ENCODE results near the gene ADAD2. TPM values are rescaled to one million over a fixed set of nuclear protein-coding genes. Genes with fewer than 3 reads are reported as not detected.

ADAD2 gene
- total RNA-seq, 1 donor from 2014 or later, result not detected

DNA sequence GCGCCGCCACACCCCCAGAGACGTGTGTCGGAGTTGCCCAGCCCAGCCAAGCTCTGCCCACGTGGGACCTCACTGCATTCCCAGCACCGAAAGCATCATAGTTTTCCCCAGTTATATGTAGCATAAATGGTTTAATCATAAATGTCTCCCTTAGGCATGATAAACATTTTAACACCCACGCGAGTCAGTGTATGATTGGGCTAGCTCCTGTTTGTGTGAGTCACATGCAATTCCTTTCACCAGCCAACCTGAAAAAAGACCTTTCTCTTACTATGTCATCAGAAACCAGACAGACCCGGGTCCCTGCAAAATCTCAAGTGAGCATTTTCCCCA, 13.2 kb upstream of the ADAD2 start:
- Mint-ChIP-seq H3K4me1 (peaks cover 17% of the 10 kb centered on the region), H3K27ac (ENCODE audit: unreplicated experiment) (no peak overlapping the region), H3K27me3 (ENCODE audit: low read depth) (peaks cover 2% of the 10 kb centered on the region), H3K36me3 (ENCODE audit: low read depth) (peaks cover 2% of the 10 kb centered on the region), H3K4me3 (peak overlapping the region; percentile 24), H3K9me3 (no peaks in the 10 kb centered on the region)
- DNase-seq (ENCODE audit: low read depth, low spot score), result no peak
- TF ChIP-seq, protein P1, sequence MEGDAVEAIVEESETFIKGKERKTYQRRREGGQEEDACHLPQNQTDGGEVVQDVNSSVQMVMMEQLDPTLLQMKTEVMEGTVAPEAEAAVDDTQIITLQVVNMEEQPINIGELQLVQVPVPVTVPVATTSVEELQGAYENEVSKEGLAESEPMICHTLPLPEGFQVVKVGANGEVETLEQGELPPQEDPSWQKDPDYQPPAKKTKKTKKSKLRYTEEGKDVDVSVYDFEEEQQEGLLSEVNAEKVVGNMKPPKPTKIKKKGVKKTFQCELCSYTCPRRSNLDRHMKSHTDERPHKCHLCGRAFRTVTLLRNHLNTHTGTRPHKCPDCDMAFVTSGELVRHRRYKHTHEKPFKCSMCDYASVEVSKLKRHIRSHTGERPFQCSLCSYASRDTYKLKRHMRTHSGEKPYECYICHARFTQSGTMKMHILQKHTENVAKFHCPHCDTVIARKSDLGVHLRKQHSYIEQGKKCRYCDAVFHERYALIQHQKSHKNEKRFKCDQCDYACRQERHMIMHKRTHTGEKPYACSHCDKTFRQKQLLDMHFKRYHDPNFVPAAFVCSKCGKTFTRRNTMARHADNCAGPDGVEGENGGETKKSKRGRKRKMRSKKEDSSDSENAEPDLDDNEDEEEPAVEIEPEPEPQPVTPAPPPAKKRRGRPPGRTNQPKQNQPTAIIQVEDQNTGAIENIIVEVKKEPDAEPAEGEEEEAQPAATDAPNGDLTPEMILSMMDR (conservative IDR thresholded peaks at IDR 0.05), result no peak

DNA sequence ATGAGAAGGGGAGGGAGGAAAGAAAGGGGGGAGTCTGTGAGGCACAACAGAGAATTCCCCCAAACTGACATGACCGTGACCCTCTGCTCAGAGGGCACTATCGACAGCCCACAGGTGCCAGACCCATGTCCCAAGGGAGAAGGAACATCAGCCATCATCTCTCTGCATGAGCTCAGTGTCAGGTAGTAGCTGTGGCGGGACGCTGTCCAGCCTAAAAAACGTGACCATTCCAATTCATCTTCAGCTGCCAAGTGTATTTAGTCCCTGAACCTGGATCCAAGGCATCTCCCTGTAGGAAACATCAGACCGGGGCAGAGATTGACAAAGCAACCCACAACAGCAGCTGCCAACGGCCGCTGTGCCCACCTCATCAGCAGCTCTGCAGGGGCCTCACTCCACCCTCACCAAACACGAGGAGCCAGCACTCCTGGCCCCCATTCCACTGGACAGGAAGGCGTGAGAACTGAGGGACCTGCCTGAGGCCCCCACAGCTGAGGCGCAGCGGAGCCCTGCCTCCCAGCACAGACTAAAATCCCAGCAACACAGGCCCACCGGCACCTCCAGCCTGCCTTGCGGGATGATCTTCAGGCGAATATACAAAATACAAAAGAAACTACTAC, 12.7 kb upstream of the ADAD2 start:
- peaks cover 4% of the 10 kb centered on the region for H3K36me3 Mint-ChIP-seq (ENCODE audit: low read depth)
- peak overlapping the region; percentile 24 for H3K4me3 Mint-ChIP-seq
- peaks cover 17% of the 10 kb centered on the region for H3K4me1 Mint-ChIP-seq
- DNase-seq (ENCODE audit: low read depth, low spot score), result no peak
- TF ChIP-seq, protein P1 (conservative IDR thresholded peaks at IDR 0.05), result no peak
- H3K27ac Mint-ChIP-seq (ENCODE audit: unreplicated experiment), result no peak overlapping the region
- H3K27me3 Mint-ChIP-seq (ENCODE audit: low read depth), result peaks cover 2% of the 10 kb centered on the region
- H3K9me3 Mint-ChIP-seq, result no peaks in the 10 kb centered on the region

DNA sequence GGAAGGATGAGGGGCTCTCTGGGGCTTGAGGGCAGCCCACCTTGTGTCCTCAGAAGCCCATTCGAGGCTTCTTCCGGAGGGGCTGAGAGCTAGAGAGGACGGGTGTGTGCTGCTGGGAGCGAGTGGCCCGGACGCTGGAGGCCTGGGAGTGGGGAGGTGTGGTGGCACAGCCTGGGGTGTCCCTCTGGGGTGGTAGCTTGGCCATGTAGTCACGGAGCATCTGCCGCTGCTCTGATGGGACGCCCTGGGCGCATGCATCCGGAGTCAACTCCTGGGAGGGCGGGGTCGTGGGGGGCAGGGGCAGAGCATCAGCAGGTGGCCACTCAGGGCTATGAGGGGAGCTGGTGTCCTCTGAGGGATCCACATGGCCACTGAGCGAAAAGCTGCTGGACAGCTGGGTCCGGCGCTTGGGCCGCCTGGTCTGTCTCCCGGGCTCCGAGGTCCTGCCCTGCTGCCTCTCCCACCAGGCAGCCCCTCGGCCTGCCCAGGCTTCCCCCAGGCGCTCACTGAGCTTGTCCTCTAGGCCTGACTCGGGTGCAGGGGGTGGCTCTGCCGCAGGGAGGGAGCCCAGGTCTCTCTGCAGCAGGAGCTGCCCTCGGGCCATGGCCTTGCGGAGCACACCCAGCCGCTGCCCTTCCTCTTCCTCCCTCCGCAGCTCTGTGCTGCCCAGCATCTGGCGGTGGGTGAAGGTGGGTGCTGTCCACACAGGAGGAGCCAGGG, 11.9 kb upstream of the ADAD2 start:
- Mint-ChIP-seq H3K4me1 (peaks cover 17% of the 10 kb centered on the region), H3K27me3 (ENCODE audit: low read depth) (peaks cover 2% of the 10 kb centered on the region), H3K9me3 (no peaks in the 10 kb centered on the region), H3K27ac (ENCODE audit: unreplicated experiment) (no peak overlapping the region), H3K4me3 (no peak overlapping the region), H3K36me3 (ENCODE audit: low read depth) (peaks cover 4% of the 10 kb centered on the region)
- TF ChIP-seq, protein P1 (conservative IDR thresholded peaks at IDR 0.05), result no peak
- no peak for DNase-seq (ENCODE audit: low read depth, low spot score)

DNA sequence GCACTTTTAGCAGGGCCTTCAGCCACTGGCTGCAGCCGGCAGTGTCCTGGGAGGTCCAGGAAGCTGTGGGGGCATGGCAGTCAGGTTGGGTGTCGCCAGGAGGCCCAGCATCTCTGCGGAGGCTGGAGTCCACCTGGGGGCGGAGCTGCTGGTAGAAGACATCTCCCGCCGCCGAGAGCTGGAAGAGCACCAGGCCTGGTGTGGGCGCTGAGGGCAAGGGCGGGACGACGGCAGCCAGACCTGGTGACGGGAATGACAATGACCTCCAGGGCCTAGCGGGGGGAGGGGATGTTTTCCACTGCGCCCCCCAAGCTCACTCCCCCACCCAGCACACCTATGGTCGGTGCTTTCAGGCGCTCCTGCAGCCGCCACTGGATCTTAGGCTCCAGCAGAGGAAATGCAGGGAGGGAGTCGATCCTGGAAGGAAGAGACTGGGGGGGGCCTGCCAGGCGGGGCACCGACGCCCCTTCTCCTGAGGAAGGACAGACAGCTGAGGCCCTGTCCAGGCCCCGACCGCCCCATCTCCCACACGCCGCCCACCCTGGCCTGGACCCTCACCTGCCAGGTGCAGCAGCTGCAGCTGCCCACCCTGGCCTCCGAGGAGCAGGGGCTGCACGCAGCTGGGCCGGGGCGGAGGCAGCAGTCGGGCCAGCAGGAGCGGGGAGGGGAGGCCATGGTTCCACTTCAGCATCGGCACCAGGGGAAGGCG, 11.2 kb upstream of the ADAD2 start:
- TF ChIP-seq, protein P1 (conservative IDR thresholded peaks at IDR 0.05), result no peak
- H3K27me3 Mint-ChIP-seq (ENCODE audit: low read depth), result no peaks in the 10 kb centered on the region
- H3K27ac Mint-ChIP-seq (ENCODE audit: unreplicated experiment), result no peak overlapping the region
- no peak for DNase-seq (ENCODE audit: low read depth, low spot score)
- no peaks in the 10 kb centered on the region for H3K9me3 Mint-ChIP-seq
- peaks cover 17% of the 10 kb centered on the region for H3K4me1 Mint-ChIP-seq
- no peak overlapping the region for H3K4me3 Mint-ChIP-seq
- H3K36me3 Mint-ChIP-seq (ENCODE audit: low read depth), result peaks cover 4% of the 10 kb centered on the region

DNA sequence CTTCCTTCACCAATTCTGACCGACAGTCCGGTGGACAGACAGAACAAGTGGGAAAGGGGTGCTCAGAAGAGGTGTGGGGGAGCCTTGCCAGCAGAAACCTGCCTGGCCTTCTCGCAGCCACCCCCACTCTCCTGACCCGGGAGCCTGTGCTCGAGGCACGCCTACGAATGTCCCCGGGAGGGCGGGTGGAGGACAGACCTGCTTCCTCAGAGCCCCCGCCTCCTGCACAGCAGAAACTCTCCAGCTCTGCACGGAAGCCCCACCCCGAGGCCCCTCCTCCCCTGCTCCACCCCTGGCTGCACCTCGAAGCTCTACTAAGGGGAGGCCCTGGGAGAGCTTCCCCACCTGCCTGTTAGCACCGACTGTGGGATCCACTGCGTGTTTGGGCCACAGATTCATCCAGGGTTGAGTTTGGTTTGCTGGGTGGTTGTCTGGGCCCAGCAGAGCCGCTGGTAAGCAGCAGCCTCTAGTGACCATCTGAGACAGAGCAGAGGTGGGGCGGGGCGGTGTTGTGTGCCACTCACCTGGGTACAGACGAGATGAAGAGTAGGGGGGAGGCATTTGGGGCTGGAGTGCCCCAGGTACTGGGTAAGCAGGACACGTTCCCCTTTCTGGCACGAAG, 10.3 kb upstream of the ADAD2 start:
- no peaks in the 10 kb centered on the region for H3K27me3 Mint-ChIP-seq (ENCODE audit: low read depth)
- H3K4me3 Mint-ChIP-seq, result no peak overlapping the region

More for the DNA sequence above, 10.3 kb upstream of the ADAD2 start:
- H3K4me1 Mint-ChIP-seq, result peaks cover 19% of the 10 kb centered on the region
- no peak for DNase-seq (ENCODE audit: low read depth, low spot score)
- no peaks in the 10 kb centered on the region for H3K9me3 Mint-ChIP-seq
- TF ChIP-seq, protein P1 (conservative IDR thresholded peaks at IDR 0.05), result no peak
- peaks cover 4% of the 10 kb centered on the region for H3K36me3 Mint-ChIP-seq (ENCODE audit: low read depth)
- H3K27ac Mint-ChIP-seq (ENCODE audit: unreplicated experiment), result no peak overlapping the region

Measured in neural crest cell (in vitro differentiated cells).